GM23248 (cell line): ENCODE measurements around the gene TMBIM4. TPM values are rescaled to one million over a fixed set of nuclear protein-coding genes. Genes with fewer than 3 reads are reported as not detected.

Experiments used
- DNase-seq: peaks from one replicate; pipeline ENCODE4 v3.0.0-alpha.2; 2015
- H2AFZ ChIP-seq: fragments of 200-600 bp; sonication (generic); 2 replicates; pipeline ENCODE4 v1.6.1; 2016; ENCODE audit warnings: antibody characterized with exemption
- H3F3A ChIP-seq: fragments of 200-600 bp; sonication (generic); 2 replicates; pipeline ENCODE4 v1.6.1; 2016; ENCODE audit warnings: mild to moderate bottlenecking, antibody characterized with exemption, mixed run types; ENCODE audit not compliant: insufficient read depth
- H3K27ac ChIP-seq: fragments of 200-600 bp; sonication (generic); 2 replicates; pipeline ENCODE4 v1.5.1; 2016; ENCODE audit warnings: mild to moderate bottlenecking
- H3K27me3 ChIP-seq: fragments of 200-600 bp; sonication (generic); replicated peaks from 2 replicates; pipeline ENCODE4 v1.6.1; 2016; ENCODE audit warnings: mild to moderate bottlenecking; ENCODE audit not compliant: insufficient read depth
- H3K36me3 ChIP-seq: fragments of 200-600 bp; sonication (generic); 2 replicates; pipeline ENCODE4 v1.6.1; 2016; ENCODE audit warnings: low read depth, mild to moderate bottlenecking
- H3K4me1 ChIP-seq: fragments of 200-600 bp; sonication (generic); 2 replicates; pipeline ENCODE4 v1.6.1; 2016; ENCODE audit warnings: mild to moderate bottlenecking; ENCODE audit not compliant: insufficient read depth
- H3K4me2 ChIP-seq: fragments of 200-600 bp; sonication (generic); one replicate; pipeline ENCODE4 v1.6.1; 2016; ENCODE audit warnings: mild to moderate bottlenecking; ENCODE audit not compliant: unreplicated experiment
- H3K4me3 ChIP-seq: fragments of 200-600 bp; sonication (generic); 2 replicates; pipeline ENCODE4 v1.5.1; 2016; ENCODE audit warnings: mild to moderate bottlenecking
- H3K79me2 ChIP-seq: fragments of 200-600 bp; sonication (generic); 2 replicates; pipeline ENCODE4 v1.6.1; 2016; ENCODE audit warnings: mild to moderate bottlenecking; ENCODE audit not compliant: insufficient read depth
- H3K9ac ChIP-seq: fragments of 200-600 bp; sonication (generic); 2 replicates; pipeline ENCODE4 v1.6.1; 2016; ENCODE audit warnings: mild to moderate bottlenecking
- H3K9me2 ChIP-seq: fragments of 200-600 bp; sonication (generic); 2 replicates; pipeline ENCODE4 v1.6.1; 2016; ENCODE audit warnings: mixed run types, mild to moderate bottlenecking, moderate library complexity; ENCODE audit not compliant: insufficient read depth
- H3K9me3 ChIP-seq: fragments of 200-600 bp; sonication (generic); one replicate; pipeline ENCODE4 v1.6.1; 2017; ENCODE audit warnings: low read depth
- H4K20me1 ChIP-seq: fragments of 200-600 bp; sonication (generic); 2 replicates; pipeline ENCODE4 v1.6.0; 2016; ENCODE audit not compliant: insufficient read depth
- EZH2 ChIP-seq: fragments of 200-600 bp; sonication (generic); IDR thresholded peaks from 2 replicates; pipeline ENCODE4 v1.6.1; 2018; ENCODE audit warnings: antibody characterized with exemption, mild to moderate bottlenecking; ENCODE audit not compliant: insufficient read depth, poor library complexity, severe bottlenecking
- EZH2phosphoT487 ChIP-seq: fragments of 200-600 bp; sonication (generic); IDR thresholded peaks from 2 replicates; pipeline ENCODE4 v1.6.1; 2018; ENCODE audit warnings: antibody characterized with exemption, moderate library complexity, mild to moderate bottlenecking, low read depth; ENCODE audit not compliant: insufficient read depth
- WGBS, 2 experiments: methylation state at CpG; one replicate each; pipeline ENCODE4 v1.1.6; 2015 to 2017; ENCODE audit warnings: low lambda C conversion rate in 2 of 2, low coverage in 1 of 2; ENCODE audit errors: missing lambda C conversion rate in 2 of 2; 5-methylcytosine and 5-hydroxymethylcytosine counted together
- in situ Hi-C: fragments of 300-500 bp; cut with MboI; formaldehyde crosslinking; loops from 2 replicates; pipeline ENCODE4 v1.15.0; 2020
- polyA plus RNA-seq: library from polyadenylated mRNA; unstranded; fragments of >200 nt; fragmentation: Nextera tagmentation; extraction: Ambion mirVana; gene quantifications from 2 replicates; pipeline ENCODE4 v1.2.1, GENCODE V29; 2016
- total RNA-seq: library from RNA; depleted of rRNA; stranded (reverse); fragments of >200 nt; shearing (Covaris generic); gene quantifications from 2 replicates; pipeline ENCODE4 v1.2.3, GENCODE V29; 2014

TMBIM4 gene
- total and polyA plus RNA-seq, 2 experiments from 2014 or later: 162 to 276 TPM

GRCh38 chr12:66127650-66128049 lies 42.1 kb downstream of the TMBIM4 start:
- H4K20me1 ChIP-seq: no peaks in the 10 kb centered on the region
- no peak overlapping the region for H3K4me3 ChIP-seq
- peaks cover 13% of the 10 kb centered on the region for H3K4me1 ChIP-seq
- H3K27ac ChIP-seq: no peak overlapping the region
- TF ChIP-seq EZH2phosphoT487: no peak
- no peak for TF ChIP-seq EZH2
- H3K36me3 ChIP-seq: peaks cover 49% of the 10 kb centered on the region
- no peaks in the 10 kb centered on the region for H3K9me3 ChIP-seq
- DNase-seq: no peak
- in situ Hi-C loops: no loop called here
- H3K9ac ChIP-seq: no peak overlapping the region
- no peak overlapping the region for H3K4me2 ChIP-seq
- H3K27me3 ChIP-seq: no peaks in the 10 kb centered on the region
- 91 to 100% methylated on average over 1 of the region's 1 CpG for WGBS, 2 experiments
- H3F3A ChIP-seq: peaks cover 19% of the 10 kb centered on the region
- no peaks in the 10 kb centered on the region for H3K9me2 ChIP-seq
- peaks cover 67% of the 10 kb centered on the region for H3K79me2 ChIP-seq
- no peak overlapping the region for H2AFZ ChIP-seq

- no peak overlapping the region for H2AFZ ChIP-seq
- H3F3A ChIP-seq: peaks cover 38% of the 10 kb centered on the region
- no peak overlapping the region for H3K4me3 ChIP-seq
- H3K27me3 ChIP-seq: no peaks in the 10 kb centered on the region
- H3K27ac ChIP-seq: no peak overlapping the region
- 95 to 97% methylated on average over 1 of the region's 1 CpG for WGBS, 2 experiments
- peaks cover 12% of the 10 kb centered on the region for H3K4me1 ChIP-seq
- H3K4me2 ChIP-seq: no peak overlapping the region
- no peak overlapping the region for H3K9ac ChIP-seq
- H3K9me3 ChIP-seq: no peaks in the 10 kb centered on the region
- no peak for TF ChIP-seq EZH2
- TF ChIP-seq EZH2phosphoT487: no peak
- H3K36me3 ChIP-seq: peaks cover 35% of the 10 kb centered on the region
- in situ Hi-C loops: no loop called here
- H3K79me2 ChIP-seq: peaks cover 9% of the 10 kb centered on the region
- no peaks in the 10 kb centered on the region for H3K9me2 ChIP-seq
- DNase-seq: no peak
- no peaks in the 10 kb centered on the region for H4K20me1 ChIP-seq
Measured at GRCh38 chr12:66120477-66120876, 49.3 kb downstream of the TMBIM4 start.

GRCh38 chr12:66119870-66120241 lies 49.9 kb downstream of the TMBIM4 start:
- 96 to 100% methylated on average over 1 of the region's 1 CpG for WGBS, 2 experiments
- Histone ChIP-seq H3K4me1 (peaks cover 12% of the 10 kb centered on the region), H4K20me1 (no peaks in the 10 kb centered on the region), H3K4me2 (no peak overlapping the region), H3K27ac (no peak overlapping the region), H3K4me3 (no peak overlapping the region), H3K36me3 (peaks cover 31% of the 10 kb centered on the region), H2AFZ (no peak overlapping the region), H3K79me2 (peaks cover 3% of the 10 kb centered on the region; the same call in 1 of the 2 replicates), H3K9me2 (no peaks in the 10 kb centered on the region), H3K9me3 (no peaks in the 10 kb centered on the region), H3F3A (peaks cover 38% of the 10 kb centered on the region), H3K9ac (no peak overlapping the region), H3K27me3 (no peaks in the 10 kb centered on the region)
- no peak for TF ChIP-seq EZH2
- TF ChIP-seq EZH2phosphoT487: no peak
- no peak for DNase-seq
- in situ Hi-C loops: no loop called here

- H3K9me2 ChIP-seq: no peaks in the 10 kb centered on the region
- no peaks in the 10 kb centered on the region for H3K79me2 ChIP-seq
- no peaks in the 10 kb centered on the region for H3K27me3 ChIP-seq
- in situ Hi-C loops: no loop called here
- no peak for TF ChIP-seq EZH2
- no peak for TF ChIP-seq EZH2phosphoT487
- H3K4me1 ChIP-seq: peaks cover 12% of the 10 kb centered on the region
- H3K9ac ChIP-seq: no peak overlapping the region
- H3K4me3 ChIP-seq: no peak overlapping the region
- no peaks in the 10 kb centered on the region for H4K20me1 ChIP-seq
- H3K27ac ChIP-seq: no peak overlapping the region
- H3K36me3 ChIP-seq: peaks cover 26% of the 10 kb centered on the region
- H3F3A ChIP-seq: peaks cover 38% of the 10 kb centered on the region
- no peak overlapping the region for H2AFZ ChIP-seq
- no peak overlapping the region for H3K4me2 ChIP-seq
- peak; percentile 74 for DNase-seq
- H3K9me3 ChIP-seq: no peaks in the 10 kb centered on the region
- WGBS, 2 experiments: 97 to 100% methylated on average over 2 of the region's 2 CpGs
Measured at GRCh38 chr12:66119229-66119869, 50.4 kb downstream of the TMBIM4 start.
